K562 (cell line): ENCODE results near the gene NAXE. TPM values are rescaled to one million over a fixed set of nuclear protein-coding genes. Genes with fewer than 3 reads are reported as not detected.

Experiments used
- CBX3 ChIP-seq, 2 experiments: IDR thresholded peaks; 1 replicate in 1 of 2; 2 replicates in 1 of 2; pipeline ENCODE4 v1.6.1; 2012; ENCODE audit warnings: inconsistent platforms in 2 of 2, low read length in 2 of 2, borderline replicate concordance in 1 of 2, control low read depth in 1 of 2
- CTCF ChIP-seq, 3 experiments: IDR thresholded peaks in 2 of 3; conservative IDR thresholded peaks in 1 of 3; 2 replicates each; pipeline ENCODE4 v1.5.1; 2011 to 2012; ENCODE audit warnings: low read length in 3 of 3, mild to moderate bottlenecking in 3 of 3, control low read depth in 2 of 3, improper control_type of control experiment in 1 of 3, inconsistent platforms in 1 of 3, low read depth in 1 of 3, mixed read lengths in 1 of 3, moderate library complexity in 1 of 3; ENCODE audit not compliant: insufficient read depth in 2 of 3
- ETS2 ChIP-seq: IDR thresholded peaks from 2 replicates; pipeline ENCODE4 v1.6.1; 2016; ENCODE audit warnings: borderline replicate concordance, missing genetic modification characterization, mild to moderate bottlenecking, moderate library complexity, missing compliant biosample characterization; ENCODE audit not compliant: poor library complexity, severe bottlenecking
- HCFC1 ChIP-seq: IDR thresholded peaks from 2 replicates; pipeline ENCODE4 v1.6.1; 2012; ENCODE audit warnings: low read depth, low read length, improper control_type of control experiment
- MAFF ChIP-seq: IDR thresholded peaks from 2 replicates; pipeline ENCODE4 v1.6.1; 2012; ENCODE audit warnings: low read length, improper control_type of control experiment
- POLR3A ChIP-seq: IDR thresholded peaks from 2 replicates; pipeline ENCODE4 v1.6.1; 2011; ENCODE audit warnings: borderline replicate concordance, mild to moderate bottlenecking, moderate library complexity; ENCODE audit not compliant: insufficient read length, insufficient read depth; ENCODE audit errors: extremely low read depth
- SMAD1 ChIP-seq: fragments of 150-350 bp; IDR thresholded peaks from 2 replicates; pipeline ENCODE4 v1.6.1; 2014; ENCODE audit warnings: low read length, low read depth; ENCODE audit not compliant: partially characterized antibody
- SRSF1 ChIP-seq: fragments of 200-400 bp; formaldehyde crosslinking; IDR thresholded peaks from 2 replicates; pipeline ENCODE4 v1.6.1; 2017; ENCODE audit warnings: mild to moderate bottlenecking, low read depth, low read length, moderate library complexity
- TBL1XR1 ChIP-seq, 2 experiments: IDR thresholded peaks; 2 replicates each; pipeline ENCODE4 v1.6.1; 2012; ENCODE audit warnings: improper control_type of control experiment in 2 of 2, low read length in 2 of 2, mild to moderate bottlenecking in 1 of 2
- ZNF165 ChIP-seq: fragments of 250-450 bp; sonication (Bioruptor Pico); IDR thresholded peaks from 2 replicates; pipeline ENCODE4 v1.4.0; 2020; ENCODE audit warnings: borderline replicate concordance
- ZNF444 ChIP-seq: fragments of 250-450 bp; sonication (Bioruptor Pico); IDR thresholded peaks from 2 replicates; pipeline ENCODE4 v1.4.0; 2020; ENCODE audit warnings: mild to moderate bottlenecking, moderate library complexity
- polyA plus RNA-seq, 8 experiments: library from polyadenylated mRNA; depleted of rRNA in 4 of 8; stranded (reverse) in 5 of 8; unstranded in 3 of 8; fragments of >200 nt; fragmentation: Nextera tagmentation in 2 of 8; fragmentation: Illumina TruSeq in 1 of 8; extraction: Ambion mirVana in 2 of 8; extraction: Trizol in 1 of 8; gene quantifications; 2 replicates each; pipeline versions ENCODE4 v1.2.1 to v1.2.3, GENCODE V29; 2011 to 2014; ENCODE audit warnings: inconsistent platforms in 1 of 8, missing spikeins in 1 of 8
- total RNA-seq, 7 experiments: library from RNA; depleted of rRNA in 6 of 7; stranded (reverse); fragments of >200 nt in 6 of 7; fragmentation: Illumina TruSeq in 2 of 7; extraction: Trizol in 2 of 7; gene quantifications; 2 replicates each; pipeline versions ENCODE4 v1.2.1 to v1.2.3, GENCODE V29; 2011 to 2021; ENCODE audit warnings: low replicate concordance in 1 of 7
- TF ChIP-seq, protein P1 (sequence below): sonication (generic); formaldehyde crosslinking; IDR thresholded peaks from 2 replicates; pipeline ENCODE4 v1.8.0; 2022; ENCODE audit warnings: mild to moderate bottlenecking, missing genetic modification reagents
- TF ChIP-seq, protein P2 (sequence below): sonication (generic); formaldehyde crosslinking; IDR thresholded peaks from 2 replicates; pipeline ENCODE4 v1.8.0; 2022; ENCODE audit warnings: missing genetic modification reagents, mild to moderate bottlenecking, borderline replicate concordance
- TF ChIP-seq, protein P3 (sequence below): fragments of 250-450 bp; sonication (Bioruptor Pico); IDR thresholded peaks from 2 replicates; pipeline ENCODE4 v1.9.0; 2021; ENCODE audit warnings: mild to moderate bottlenecking

Gene NAXE
- total and polyA plus RNA-seq, 9 of the 15 experiments (the other 6 are each of a cell fraction or from before 2014, with no cell fraction given) = 27.3 to 137 (median 90.0) TPM

DNA sequence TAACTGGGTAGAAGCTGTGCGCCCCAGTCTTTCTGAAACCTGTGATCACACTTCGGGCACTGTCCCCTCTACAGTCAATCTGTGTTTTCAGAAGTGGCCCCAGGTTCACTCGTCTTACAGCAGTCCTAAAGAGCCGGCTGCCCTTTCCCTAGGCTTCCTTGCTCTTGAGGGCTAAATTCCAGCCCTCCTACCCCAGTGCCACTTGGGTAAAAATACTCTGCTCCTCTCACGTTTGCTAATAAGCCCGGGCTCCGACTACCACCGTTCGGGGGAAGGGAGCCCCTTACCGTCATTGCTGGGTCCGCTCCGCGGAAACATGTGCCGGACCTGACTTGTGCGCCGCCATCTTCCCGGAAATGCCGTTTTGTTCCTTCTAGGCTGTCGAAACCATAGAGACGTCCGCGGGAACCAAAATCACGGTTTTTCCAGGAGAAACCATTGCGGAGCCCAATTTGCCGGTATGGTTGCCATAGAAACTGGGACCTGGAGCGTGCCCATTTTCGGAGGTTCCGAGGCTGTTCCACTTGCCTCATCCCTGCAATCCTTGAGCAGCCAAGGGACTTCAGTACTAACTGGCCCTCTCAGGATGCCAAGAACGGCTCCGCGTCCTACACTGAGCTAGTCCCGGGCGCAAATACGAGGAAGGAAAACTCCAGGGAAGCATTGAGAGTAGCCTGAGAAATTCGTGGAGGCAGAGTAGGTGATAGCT is 9.7 kb downstream of the NAXE start, which contains the start of gene GPATCH4 (continued):
- TF ChIP-seq, protein P1, sequence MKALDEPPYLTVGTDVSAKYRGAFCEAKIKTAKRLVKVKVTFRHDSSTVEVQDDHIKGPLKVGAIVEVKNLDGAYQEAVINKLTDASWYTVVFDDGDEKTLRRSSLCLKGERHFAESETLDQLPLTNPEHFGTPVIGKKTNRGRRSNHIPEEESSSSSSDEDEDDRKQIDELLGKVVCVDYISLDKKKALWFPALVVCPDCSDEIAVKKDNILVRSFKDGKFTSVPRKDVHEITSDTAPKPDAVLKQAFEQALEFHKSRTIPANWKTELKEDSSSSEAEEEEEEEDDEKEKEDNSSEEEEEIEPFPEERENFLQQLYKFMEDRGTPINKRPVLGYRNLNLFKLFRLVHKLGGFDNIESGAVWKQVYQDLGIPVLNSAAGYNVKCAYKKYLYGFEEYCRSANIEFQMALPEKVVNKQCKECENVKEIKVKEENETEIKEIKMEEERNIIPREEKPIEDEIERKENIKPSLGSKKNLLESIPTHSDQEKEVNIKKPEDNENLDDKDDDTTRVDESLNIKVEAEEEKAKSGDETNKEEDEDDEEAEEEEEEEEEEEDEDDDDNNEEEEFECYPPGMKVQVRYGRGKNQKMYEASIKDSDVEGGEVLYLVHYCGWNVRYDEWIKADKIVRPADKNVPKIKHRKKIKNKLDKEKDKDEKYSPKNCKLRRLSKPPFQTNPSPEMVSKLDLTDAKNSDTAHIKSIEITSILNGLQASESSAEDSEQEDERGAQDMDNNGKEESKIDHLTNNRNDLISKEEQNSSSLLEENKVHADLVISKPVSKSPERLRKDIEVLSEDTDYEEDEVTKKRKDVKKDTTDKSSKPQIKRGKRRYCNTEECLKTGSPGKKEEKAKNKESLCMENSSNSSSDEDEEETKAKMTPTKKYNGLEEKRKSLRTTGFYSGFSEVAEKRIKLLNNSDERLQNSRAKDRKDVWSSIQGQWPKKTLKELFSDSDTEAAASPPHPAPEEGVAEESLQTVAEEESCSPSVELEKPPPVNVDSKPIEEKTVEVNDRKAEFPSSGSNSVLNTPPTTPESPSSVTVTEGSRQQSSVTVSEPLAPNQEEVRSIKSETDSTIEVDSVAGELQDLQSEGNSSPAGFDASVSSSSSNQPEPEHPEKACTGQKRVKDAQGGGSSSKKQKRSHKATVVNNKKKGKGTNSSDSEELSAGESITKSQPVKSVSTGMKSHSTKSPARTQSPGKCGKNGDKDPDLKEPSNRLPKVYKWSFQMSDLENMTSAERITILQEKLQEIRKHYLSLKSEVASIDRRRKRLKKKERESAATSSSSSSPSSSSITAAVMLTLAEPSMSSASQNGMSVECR (CRISPR knock-in tag) = peak; percentile 97
- TF ChIP-seq, protein P2, sequence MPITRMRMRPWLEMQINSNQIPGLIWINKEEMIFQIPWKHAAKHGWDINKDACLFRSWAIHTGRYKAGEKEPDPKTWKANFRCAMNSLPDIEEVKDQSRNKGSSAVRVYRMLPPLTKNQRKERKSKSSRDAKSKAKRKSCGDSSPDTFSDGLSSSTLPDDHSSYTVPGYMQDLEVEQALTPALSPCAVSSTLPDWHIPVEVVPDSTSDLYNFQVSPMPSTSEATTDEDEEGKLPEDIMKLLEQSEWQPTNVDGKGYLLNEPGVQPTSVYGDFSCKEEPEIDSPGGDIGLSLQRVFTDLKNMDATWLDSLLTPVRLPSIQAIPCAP = no peak
- TF ChIP-seq ZNF444 (CRISPR knock-in tag) (no peak), CTCF (IDR thresholded peaks at IDR 0.05 in 2 of 3, conservative IDR thresholded peaks at IDR 0.05 in 1 of 3; ENCODE audit: insufficient read depth in 2 of 3, low read depth in 1 of 3, low read length in 3 of 3) (no peak), SMAD1 (no peak), HCFC1 (peak; percentile 81), MAFF (no peak), CBX3 (IDR thresholded peaks at IDR 0.05; ENCODE audit: borderline replicate concordance in 1 of 2, low read length in 2 of 2) (0 out of 3 replicates have a peak, but pooled peaks of 1 of the 2 experiments have one; percentile 20), ZNF165 (no peak), ETS2 (tag) (no peak), SRSF1 (no peak), POLR3A (no peak), TBL1XR1 (IDR thresholded peaks at IDR 0.05; ENCODE audit: low read length in 2 of 2) (0 out of 4 replicates have a peak, but pooled peaks of 1 of the 2 experiments have one; percentile 41)
- TF ChIP-seq, protein P3, sequence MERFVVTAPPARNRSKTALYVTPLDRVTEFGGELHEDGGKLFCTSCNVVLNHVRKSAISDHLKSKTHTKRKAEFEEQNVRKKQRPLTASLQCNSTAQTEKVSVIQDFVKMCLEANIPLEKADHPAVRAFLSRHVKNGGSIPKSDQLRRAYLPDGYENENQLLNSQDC (CRISPR knock-in tag) = no peak
